Activated CD8-positive, alpha-beta memory T cell treated with anti-CD3 and anti-CD28 coated beads, Interleukin-2, amount 50 U/mL, for 1 hour (primary cell): Measurements from ENCODE around the gene RNF208.

Source experiments
- DNase-seq: peaks from one replicate; pipeline ENCODE4 v3.0.0-alpha.2; 2020; ENCODE audit errors: extremely low read depth

Gene RNF208

GRCh38 chr9:137175345-137175961 is 46.6 kb downstream of the RNF208 start:
- DNase-seq = no peak

- no peak for DNase-seq
Measured at GRCh38 chr9:137174722-137175293, 47.2 kb downstream of the RNF208 start.

- DNase-seq = no peak
Measured at GRCh38 chr9:137173796-137174664, 48.0 kb downstream of the RNF208 start.

- no peak for DNase-seq
Measured at GRCh38 chr9:137172901-137173795, 48.9 kb downstream of the RNF208 start.

GRCh38 chr9:137171149-137171900 is 50.7 kb downstream of the RNF208 start:
- DNase-seq = no peak

GRCh38 chr9:137170486-137171148 is 51.4 kb downstream of the RNF208 start:
- no peak for DNase-seq
